IPS DF 4.7 (cell line): ENCODE results near the gene TECTB.
"Not testable (repeated sequence)": the region's sequence is repeated elsewhere in the genome, so short reads cannot be mapped to it uniquely, and the experiment has no call there.

ENCODE experiments used
- DNase-seq: peaks from one replicate; pipeline ENCODE4 v3.0.0-alpha.2; 2013; ENCODE audit warnings: low spot score; ENCODE audit errors: extremely low read depth

Gene TECTB

GRCh38 chr10:112283100-112283499, at the start of gene TECTB:
TSS of gene TECTB (plus strand) at chr10:112283400. CDS start at chr10:112283735, 335 bp downstream.
- no peak for DNase-seq

GRCh38 chr10:112235141-112235540, 48.1 kb upstream of the TECTB start:
- DNase-seq, result no peak

GRCh38 chr10:112235920-112236319, 47.3 kb upstream of the TECTB start:
- no peak for DNase-seq

GRCh38 chr10:112236486-112236885, 46.7 kb upstream of the TECTB start:
- no peak for DNase-seq

GRCh38 chr10:112239347-112239746, 43.9 kb upstream of the TECTB start:
- no peak for DNase-seq

GRCh38 chr10:112240441-112240840, 42.8 kb upstream of the TECTB start:
- no peak for DNase-seq

- DNase-seq, result no peak
Measured at GRCh38 chr10:112241651-112242341, 41.4 kb upstream of the TECTB start.

- no peak for DNase-seq
Measured at GRCh38 chr10:112242769-112243168, 40.4 kb upstream of the TECTB start.

GRCh38 chr10:112243713-112244112, 39.5 kb upstream of the TECTB start:
- no peak for DNase-seq

GRCh38 chr10:112244197-112244596, 39.0 kb upstream of the TECTB start:
- no peak for DNase-seq

- no peak for DNase-seq
Measured at GRCh38 chr10:112247791-112248190, 35.4 kb upstream of the TECTB start.

GRCh38 chr10:112248584-112249295, 34.5 kb upstream of the TECTB start:
- no peak for DNase-seq

- DNase-seq, result no peak
Measured at GRCh38 chr10:112249722-112250121, 33.5 kb upstream of the TECTB start.

GRCh38 chr10:112250555-112250954, 32.6 kb upstream of the TECTB start:
- DNase-seq, result no peak

GRCh38 chr10:112251238-112251637, 32.0 kb upstream of the TECTB start:
- not testable (repeated sequence) for DNase-seq

GRCh38 chr10:112258407-112258806, 24.8 kb upstream of the TECTB start:
- DNase-seq, result no peak

- no peak for DNase-seq
Measured at GRCh38 chr10:112259688-112260087, 23.5 kb upstream of the TECTB start.

GRCh38 chr10:112260831-112261230, 22.4 kb upstream of the TECTB start:
- no peak for DNase-seq

GRCh38 chr10:112261281-112261822, 21.8 kb upstream of the TECTB start:
- DNase-seq, result no peak

GRCh38 chr10:112262546-112262945, 20.7 kb upstream of the TECTB start:
- no peak for DNase-seq

- DNase-seq, result no peak
Measured at GRCh38 chr10:112265745-112266144, 17.5 kb upstream of the TECTB start.

- DNase-seq, result no peak
Measured at GRCh38 chr10:112269266-112269665, 13.9 kb upstream of the TECTB start.

- DNase-seq, result no peak
Measured at GRCh38 chr10:112271982-112272381, 11.2 kb upstream of the TECTB start.
